Measurements from ENCODE around the gene TPSB2.
"Not testable (repeated sequence)": the region's sequence is repeated elsewhere in the genome, so short reads cannot be mapped to it uniquely, and the experiment has no call there.

DNA sequence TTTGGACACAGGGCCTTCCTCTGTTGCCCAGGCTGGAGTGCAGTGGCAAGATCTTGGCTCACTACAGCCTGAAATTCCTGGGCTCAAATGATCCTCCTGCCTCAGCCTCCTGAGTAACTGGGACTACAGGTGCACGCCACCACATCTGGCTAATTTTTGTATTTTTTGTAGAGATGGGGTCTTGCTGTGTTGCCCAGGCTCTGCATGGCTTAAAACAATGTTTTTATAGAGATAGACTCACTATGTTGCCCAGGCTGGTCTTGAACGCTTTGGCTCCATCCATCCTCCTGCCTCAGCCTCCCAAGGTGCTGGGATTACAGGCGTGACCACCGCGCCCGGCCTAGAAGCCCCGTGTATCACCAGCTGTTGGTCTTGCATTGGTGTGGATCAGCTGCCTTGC, 39.4 kb upstream of the TPSB2 start:
- not testable (repeated sequence) for TF ChIP-seq ZNF629 (tag by site-specific recombination; IDR thresholded peaks at IDR 0.05); ZBTB17 (tag by site-specific recombination; IDR thresholded peaks at IDR 0.05); ZBTB48 (tag by site-specific recombination; IDR thresholded peaks at IDR 0.05); ZBTB1 (tag by site-specific recombination; IDR thresholded peaks at IDR 0.05); ZNF514 (tag by site-specific recombination; IDR thresholded peaks at IDR 0.05); ZNF266 (tag by site-specific recombination; IDR thresholded peaks at IDR 0.05; ENCODE audit: low read depth); HIC1 (tag by site-specific recombination; IDR thresholded peaks at IDR 0.05); MEIS1 (CRISPR knock-in tag; IDR thresholded peaks at IDR 0.05; ENCODE audit: borderline replicate concordance); ZNF837 (tag by site-specific recombination; IDR thresholded peaks at IDR 0.05); ZNF707 (tag by site-specific recombination; IDR thresholded peaks at IDR 0.05); REPIN1 (tag by site-specific recombination; IDR thresholded peaks at IDR 0.05; ENCODE audit: low read depth)
- TF ChIP-seq, protein P1, sequence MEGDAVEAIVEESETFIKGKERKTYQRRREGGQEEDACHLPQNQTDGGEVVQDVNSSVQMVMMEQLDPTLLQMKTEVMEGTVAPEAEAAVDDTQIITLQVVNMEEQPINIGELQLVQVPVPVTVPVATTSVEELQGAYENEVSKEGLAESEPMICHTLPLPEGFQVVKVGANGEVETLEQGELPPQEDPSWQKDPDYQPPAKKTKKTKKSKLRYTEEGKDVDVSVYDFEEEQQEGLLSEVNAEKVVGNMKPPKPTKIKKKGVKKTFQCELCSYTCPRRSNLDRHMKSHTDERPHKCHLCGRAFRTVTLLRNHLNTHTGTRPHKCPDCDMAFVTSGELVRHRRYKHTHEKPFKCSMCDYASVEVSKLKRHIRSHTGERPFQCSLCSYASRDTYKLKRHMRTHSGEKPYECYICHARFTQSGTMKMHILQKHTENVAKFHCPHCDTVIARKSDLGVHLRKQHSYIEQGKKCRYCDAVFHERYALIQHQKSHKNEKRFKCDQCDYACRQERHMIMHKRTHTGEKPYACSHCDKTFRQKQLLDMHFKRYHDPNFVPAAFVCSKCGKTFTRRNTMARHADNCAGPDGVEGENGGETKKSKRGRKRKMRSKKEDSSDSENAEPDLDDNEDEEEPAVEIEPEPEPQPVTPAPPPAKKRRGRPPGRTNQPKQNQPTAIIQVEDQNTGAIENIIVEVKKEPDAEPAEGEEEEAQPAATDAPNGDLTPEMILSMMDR (tag by site-specific recombination; IDR thresholded peaks at IDR 0.05), result not testable (repeated sequence)
- TF ChIP-seq, protein P2, sequence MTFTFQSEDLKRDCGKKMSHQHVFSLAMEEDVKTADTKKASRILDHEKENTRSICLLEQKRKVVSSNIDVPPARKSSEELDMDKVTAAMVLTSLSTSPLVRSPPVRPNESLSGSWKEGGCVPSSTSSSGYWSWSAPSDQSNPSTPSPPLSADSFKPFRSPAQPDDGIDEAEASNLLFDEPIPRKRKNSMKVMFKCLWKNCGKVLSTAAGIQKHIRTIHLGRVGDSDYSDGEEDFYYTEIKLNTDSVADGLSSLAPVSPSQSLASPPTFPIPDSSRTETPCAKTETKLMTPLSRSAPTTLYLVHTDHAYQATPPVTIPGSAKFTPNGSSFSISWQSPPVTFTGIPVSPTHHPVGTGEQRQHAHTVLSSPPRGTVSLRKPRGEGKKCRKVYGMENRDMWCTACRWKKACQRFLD (tag by site-specific recombination; IDR thresholded peaks at IDR 0.05), result not testable (repeated sequence)
